HUDEP-2 (cell line): ENCODE measurements around the gene DIPK1B.
"Not testable (repeated sequence)": the region's sequence is repeated elsewhere in the genome, so short reads cannot be mapped to it uniquely, and the experiment has no call there.

Experiments
- DNase-seq, 76 experiments: peaks; one replicate each; lab custom pipeline; 2025; ENCODE audit not compliant: unreplicated experiment in 76 of 76; lab: John Stamatoyannopoulos, UW

The DIPK1B gene

DNA sequence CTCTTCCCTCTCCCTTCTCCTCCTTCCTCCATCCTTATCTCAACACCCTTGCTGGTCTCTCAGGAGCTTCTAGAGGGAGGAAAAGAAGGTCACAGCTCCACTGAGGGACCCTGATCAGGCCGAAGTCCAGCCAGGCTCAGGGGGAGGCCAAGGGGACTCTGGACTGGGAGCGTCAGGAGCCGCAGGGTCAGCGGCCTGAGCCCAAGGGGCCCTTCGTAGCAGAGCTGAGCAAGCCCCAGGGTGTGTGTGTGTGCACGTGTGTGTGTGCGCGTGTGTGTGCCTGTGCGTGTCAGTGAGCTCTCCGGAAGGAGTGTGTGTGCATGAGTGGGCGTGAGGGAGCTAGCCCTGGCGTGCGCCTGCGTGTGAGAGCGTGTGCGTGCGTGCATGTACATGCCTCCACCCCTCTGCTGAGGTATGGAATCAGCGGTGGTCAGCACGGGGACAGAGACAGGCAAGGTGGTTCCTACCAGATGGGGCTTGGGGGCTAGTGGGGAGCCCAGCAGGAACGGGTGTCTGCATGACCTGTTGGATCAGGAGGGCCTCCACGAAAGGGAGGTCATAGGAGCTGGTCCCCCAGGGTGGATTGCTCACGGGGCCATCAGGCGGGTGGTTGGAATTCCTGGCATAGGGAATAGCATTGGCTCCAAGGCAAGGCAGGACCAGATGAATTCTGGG is 15.1 kb upstream of the DIPK1B start:
- DNase-seq = no peak

DNA sequence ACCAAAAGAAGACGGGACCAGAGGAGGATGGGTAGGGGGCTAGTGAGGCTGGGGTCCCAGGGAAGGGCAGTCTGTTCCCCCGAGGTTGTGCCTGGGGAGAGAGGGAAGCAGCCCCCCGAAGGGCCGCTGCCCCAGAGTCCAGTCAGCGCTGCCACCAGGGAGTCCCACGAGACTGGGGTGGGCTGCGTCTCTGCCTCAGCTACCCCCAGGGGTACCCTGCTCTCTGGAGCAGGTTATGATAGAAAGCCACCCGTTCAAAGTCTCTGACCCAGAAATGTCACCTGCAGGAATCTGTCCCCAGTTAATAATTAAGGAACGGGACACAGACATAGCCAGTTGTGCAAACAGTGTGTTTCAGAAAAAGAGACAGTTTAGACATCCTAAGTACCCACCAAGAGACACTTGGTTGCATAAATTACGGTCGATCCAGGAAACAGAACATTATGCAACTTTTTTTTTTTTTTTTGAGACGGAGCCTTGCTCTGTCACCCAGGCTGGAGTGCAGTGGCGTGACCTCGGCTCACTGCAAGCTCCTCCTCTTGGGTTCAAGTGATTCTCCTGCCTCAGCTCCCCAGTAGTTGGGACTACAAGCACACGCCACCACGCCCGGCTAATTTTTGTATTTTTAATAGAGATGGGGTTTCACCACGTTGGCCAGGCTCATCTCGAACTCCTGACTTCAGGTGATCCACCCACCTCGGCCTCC is 14.4 kb upstream of the DIPK1B start:
- DNase-seq = no peak

DNA sequence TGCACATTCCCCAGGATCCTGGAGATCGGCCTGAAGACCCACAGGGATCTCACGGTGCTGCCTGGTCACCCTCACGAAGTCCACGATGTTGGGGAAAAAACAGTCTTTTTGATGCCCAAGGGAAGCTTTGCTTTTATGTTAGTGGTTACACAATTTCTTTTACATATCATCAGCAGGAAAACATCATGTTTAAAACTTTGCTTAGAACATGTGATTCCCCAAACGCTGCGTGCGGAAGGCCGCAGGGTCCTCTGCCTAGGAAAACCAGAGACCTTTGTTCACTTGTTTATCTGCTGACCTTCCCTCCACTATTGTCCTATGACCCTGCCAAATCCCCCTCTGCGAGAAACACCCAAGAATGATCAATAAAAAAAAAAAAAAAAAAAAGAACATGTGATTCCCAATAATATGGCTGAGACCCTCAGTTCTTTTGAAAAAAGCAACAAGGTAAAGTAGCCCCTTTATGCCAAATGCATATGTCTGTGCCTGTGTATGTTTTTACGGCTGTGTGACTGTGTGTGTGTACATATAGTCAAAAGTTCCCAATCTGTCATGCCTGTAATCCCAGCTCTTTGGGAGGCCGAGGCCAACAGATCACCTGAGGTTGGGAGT is 13.6 kb upstream of the DIPK1B start:
- DNase-seq = no peak

DNA sequence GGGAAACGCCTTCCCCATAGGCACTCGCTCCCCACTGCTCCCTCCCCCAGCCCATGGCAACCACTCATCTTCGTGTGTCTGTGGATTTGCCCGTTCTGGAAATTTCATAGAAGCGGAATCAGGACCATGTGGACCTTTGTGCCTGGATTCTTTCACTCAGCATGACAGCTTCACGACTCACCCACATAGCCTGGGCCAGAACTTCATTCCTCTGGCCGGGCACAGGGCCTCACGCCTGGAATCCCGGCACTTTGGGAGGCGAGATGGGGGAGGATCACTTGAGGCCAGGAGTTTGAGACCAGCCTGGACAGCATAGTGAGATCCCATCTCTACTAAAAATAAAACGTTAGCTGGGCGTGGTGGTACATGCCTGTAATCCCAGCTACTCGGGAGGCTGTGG is 12.1 kb upstream of the DIPK1B start:
- no peak for DNase-seq

DNA sequence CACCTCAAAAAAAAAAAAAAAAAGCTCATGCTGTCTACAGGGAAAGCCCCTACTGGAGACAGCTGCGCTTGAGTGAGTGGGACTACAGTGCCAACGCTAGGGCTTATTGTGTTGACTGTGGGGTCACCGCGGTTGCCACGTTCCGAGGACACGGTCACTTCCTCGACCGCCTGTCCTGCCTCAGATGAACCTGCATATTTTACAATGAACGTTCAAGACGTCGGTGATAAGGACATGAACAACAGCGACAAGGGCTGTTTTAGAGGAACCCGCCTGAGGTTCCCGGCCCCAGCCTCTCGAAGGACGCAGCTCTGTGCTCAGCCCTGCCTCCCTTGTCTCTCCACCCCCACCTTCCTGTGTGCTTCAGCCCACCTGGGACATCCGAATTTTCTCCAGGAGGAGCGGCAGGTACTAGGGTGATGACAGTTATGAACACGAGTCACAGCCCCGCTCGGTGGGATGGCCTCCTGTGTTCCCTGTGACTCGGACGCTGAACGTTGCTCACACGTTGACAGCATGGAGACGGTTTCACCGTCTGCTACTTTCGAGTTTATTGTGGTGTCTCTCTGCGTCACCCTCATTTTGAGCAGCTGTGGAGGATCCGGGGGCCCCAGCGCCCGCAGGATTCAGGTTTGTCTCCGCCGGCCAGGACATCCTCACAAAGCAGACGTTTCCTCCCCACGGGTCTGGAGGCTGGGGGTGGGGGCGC is 11.3 kb upstream of the DIPK1B start:
- no peak for DNase-seq

DNA sequence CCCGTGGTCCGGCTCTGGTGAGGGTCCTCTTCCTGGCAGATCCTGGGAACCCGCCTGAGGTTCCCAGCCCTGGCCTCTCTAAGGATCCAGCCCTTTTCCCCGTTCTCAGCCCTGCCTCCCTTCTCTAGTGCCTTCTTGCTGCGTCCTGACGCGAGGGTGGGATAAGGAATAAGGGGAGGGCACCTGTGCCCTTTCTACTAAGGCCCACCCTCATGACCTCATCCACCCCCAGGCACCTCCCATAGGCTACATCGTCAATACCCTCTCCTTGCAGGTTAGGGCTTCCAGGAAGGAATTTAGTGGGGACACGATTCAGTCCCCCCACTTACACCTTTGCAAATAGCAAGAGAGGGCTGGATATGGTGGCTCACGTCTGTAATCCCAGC is 10.7 kb upstream of the DIPK1B start:
- DNase-seq = no peak

DNA sequence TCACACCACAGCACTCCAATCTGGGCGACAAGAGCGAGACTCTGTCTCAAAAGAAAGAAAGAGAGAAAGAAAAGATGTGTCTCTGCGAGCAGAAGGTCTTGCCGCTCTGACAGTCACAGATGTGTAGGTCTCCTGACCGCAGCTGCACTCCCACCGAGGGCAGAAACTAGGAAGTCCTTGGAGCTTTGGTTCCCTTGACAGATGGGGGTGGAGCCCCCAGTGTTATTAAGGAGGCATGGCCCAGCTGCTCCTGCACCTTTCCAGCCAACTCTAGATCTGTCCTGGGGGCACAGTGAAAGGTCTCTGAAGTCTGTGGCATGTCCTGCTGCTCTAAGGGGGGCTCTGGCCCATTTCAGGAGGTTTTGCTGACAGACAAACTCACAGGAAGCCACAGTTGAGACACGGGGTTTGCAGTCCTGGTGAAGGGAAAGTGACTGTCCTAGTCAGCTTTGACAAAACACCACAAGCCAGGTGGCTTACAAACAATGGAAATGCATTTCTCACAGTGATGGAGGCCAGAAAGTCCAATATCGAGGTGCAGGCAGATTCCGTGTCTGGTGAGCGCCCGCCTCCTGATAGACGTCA is 9.0 kb upstream of the DIPK1B start:
- no peak for DNase-seq

DNA sequence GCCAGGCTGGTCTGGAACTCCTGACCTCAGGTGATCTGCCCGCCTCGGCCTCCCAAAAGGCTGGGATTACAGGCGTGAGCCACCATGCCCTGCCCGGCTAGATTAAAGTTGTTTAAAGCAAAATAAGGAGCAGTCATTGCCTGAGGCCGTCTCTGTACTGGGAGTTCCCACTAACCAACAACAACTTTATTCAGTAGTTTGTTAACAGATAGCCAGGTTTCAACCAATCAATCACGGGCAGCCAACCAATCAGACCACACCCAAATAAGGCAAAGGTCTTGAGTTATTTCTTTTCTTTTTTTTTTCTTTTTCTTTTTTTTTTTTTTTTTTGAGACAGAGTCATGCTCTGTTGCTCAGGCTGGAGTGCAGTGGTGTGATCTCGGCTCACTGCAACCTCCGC is 7.6 kb upstream of the DIPK1B start:
- DNase-seq = not testable (repeated sequence)

DNA sequence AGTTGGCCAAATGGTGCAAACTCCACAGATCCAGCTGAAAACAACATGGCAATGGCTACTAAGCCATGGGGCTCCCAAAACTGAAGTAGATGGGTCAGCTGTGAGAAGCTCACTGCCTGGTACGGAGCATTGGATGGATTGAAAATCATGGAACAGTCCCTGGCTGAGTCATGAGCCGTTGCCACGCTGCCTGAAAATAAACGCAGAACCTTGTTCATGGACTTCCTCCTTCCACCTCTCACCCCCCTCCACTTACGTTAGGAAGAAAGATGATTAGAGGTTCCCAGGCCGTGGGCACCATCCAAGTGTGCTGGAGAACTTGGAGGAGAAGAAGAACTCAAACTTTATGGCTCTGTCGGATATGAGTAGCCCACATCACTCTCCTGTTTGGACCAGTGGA is 6.8 kb upstream of the DIPK1B start:
- no peak for DNase-seq

DNA sequence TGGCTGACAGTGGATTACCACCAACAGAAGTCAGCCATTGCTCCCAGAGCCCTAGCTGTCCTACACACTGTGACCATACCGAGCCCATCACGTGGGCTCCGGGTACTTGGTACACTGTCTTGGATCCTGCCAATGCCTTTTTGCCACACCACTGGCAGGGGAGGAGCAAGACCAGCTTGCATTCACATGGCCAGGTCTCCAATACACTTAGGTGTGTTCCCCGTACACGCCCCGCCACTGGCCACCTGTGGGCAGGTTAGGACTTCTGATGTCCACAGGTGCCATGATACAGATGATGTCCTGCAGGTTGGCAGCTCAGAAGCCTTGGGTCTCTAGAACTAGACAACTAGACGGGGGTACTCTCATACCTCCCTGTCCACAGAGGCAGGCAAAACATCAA is 5.4 kb upstream of the DIPK1B start:
- no peak for DNase-seq

DNA sequence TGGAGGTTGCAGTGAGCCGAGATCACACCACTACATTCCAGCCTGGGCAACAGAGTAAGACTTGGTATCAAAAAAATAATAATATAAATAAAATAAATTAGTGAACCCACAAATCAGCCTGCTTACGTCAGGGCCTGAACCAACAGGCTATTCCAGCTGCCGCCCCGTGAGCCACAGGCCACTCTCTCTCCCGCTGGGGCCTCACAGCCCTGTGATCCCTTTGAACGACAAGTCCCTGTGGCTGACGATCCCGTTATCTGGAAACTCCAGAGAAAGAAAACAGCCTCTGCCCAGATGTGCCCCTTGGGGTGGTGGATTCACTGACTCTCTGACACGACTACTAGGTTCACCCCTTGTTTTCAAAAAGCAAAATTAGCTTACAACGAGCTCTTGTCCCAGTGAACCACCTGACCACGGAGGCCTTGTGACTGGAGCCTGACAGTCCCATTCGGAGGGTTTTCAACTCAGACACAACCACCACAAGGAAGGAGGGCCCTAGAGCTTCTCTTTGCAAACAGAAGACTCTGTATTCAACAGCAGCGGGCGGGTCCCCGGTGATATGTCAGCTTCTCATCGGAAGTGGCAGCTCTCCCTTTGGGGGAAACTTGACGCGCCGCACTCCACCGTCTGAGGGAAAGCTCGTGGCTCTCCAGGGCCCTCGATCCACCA is 4.4 kb upstream of the DIPK1B start:
- DNase-seq = no peak

DNA sequence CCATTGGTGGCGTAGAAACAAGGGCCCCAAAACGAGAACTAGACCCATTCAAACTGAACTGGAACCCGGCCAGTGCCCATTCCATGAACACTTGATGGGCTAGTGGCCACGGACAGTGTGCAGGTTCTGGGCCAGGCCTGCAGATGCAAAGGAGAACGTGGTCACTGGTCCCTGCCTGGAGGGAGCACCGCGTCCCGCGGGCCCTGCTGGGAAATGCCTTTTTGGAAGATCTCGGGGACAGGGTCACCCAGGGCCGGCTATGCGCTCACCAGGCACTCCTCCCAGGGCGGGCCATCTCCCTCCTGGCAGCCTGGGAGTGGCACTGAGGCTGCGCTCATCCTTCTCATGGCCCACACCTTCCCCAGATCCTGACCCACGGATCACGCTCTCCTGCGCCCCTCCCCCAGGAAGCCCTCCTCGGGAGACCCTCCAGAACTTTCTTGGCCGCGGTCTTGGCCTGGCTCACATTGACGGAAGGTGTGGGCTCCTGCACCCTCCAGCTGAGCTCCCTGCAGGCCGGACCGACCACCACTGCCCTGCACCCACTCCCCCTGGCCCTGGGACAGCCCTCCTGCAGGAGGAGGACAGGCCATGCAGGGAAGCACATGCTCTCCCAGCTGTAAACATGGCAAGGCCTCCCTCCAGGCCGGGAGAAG is 2.8 kb upstream of the DIPK1B start:
- DNase-seq = no peak

DNA sequence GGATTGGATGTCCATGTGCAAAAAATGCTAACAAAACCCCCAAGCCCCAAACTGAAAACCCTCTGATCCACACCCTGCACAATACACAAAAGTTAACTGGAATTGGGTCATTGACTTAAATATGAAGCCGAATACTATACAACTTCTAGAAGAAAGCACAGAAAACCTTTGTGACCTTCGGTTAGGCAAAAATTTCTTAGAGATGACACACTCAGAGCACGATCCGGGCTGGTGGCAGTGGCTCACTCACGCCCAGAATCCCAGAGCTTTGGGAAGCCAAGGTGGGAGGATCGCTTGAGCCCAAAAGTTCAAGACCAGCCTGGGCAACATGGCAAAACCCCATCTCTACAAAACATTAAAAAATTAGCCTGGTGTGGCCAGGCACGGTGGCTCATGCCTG is 1.8 kb upstream of the DIPK1B start:
- no peak for DNase-seq

DNA sequence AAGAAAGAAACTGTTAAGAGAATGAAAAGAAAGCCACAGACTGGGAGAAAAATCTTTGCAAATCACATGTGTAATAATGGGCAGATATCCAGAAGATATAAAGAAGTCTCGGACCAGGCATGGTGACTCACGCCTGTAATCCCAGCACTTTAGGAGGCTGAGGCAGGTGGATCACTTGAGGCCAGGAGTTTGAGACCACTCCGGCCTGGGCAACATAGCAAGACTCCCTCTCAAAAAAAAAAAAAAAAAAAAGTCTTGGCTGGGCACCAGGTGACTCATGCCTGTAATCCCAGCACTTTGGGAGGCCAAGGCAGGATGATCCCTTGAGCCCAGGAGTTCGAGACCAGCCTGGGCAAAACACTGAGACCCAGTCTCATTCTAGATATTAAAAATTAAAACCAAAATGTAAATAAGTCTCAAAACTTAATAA is 1.1 kb upstream of the DIPK1B start:
- not testable (repeated sequence) for DNase-seq

DNA sequence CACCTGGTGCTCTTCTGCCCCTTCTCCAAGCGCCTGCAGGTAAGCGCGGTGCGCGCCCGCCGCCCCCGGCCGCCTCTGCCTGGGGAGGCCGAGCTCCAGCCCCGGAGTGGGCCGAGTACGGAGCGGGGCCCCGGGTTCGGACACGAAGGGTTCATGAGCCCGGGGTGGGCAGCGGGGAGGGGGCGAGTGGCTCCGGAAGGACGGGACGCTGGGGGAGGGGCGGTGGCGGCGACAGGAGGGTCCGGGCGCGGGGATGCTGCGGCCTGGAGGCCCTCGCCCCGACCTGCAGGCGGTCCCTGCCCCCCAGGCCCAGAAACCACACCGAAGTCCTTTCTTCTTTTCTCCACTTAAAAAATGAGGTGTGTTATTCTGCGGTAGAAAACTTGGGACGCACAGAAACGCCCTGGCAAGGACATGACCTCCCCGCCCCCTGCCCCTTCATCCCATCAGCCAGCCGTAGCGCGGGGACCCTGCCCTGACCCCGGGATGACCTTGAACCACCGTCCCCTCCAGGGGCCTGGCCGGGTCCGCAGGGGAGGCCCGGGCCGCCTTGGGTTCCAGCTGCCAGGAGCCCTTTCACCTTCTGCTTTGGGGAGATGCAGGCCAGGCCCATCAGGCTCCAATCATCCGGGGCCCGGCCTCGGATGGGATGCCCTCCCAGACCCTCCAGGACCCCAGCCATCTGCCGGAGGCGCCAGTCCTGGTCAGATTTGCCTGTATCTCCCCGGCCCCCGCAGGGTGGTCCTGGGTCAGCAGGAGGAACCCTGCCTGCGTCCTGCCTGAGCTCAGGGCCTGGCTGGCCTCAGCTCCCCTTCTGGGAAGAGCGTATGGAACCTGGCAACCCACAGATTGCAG is 545 bp downstream of the DIPK1B start:
- DNase-seq = no peak

DNA sequence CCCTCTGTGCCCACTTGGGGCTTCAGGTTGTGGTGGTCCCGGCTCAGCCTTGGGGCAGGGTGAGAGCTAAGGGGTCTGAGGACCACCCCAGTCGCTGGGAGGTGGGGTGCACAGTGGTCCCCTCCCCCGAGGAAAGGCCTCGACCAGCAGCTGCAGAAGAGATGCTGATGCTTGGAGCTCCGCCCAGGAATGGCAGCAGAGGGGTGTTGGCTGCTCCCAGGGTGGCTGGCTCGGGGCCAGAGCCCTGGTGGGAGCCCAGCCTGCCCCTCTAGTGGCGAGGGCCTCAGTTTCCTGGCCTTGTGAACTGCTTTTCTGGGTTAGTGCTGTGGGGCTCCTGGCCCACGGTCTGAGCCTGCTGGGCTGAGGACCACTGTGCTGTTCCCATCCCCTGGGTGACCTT is 1.2 kb downstream of the DIPK1B start:
- no peak for DNase-seq

DNA sequence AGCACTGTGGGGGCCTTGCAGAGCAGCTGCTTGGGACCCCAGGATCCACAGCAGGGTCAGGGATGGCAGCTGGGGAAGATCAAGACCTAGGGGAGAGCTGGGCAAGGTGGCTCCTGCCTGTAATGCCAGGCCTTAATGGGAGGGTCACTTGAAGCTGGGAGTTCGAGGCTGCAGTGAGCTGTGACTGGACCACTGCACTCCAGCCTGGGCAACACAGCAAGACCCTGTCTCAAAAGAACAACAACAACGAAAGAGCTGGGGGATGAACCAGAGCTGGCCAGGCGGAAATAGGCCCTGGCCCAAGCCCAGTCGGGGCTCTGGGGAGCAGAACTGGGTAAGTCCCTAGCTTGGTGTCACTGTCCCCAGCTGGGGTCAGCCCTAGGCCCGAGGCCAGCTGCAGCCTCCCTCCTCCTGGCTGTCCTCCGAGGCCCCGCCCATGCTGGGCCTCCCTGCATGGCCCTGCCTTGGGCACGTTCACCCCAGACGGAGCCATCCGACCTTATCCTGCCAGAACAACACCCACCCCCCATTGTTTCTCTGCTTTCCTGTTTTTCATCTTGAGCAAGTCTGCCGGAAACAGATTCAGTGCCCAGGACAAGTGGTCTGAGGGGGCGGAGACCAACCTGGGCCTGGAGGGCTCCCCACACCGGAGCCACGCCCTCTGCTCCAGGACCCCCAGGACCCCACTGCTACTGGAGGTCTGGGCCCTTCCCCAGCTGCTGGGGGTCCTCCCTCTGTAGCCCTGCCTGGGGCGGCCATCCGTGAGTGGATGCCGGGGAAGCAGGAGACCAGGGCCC is 1.9 kb downstream of the DIPK1B start:
- DNase-seq = no peak

DNA sequence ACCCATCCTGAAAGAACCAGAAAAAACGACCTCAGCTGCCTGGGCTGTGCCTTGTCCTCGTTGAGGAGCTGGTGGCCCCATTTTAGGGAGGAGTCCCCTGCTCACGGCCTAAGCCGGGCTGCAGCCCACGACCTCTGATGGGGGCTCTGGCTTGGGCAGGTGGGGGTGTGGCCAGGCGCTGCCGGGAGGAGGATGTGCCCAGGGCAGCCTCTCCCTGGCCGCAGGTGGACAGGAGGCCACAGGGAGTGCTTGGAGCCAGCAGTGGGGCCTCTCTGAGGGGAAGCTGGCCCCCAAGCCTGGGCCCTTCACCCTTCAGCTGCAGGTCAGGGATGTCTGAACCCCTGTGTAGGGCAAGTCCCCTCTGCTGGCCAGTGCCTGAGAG is 2.5 kb downstream of the DIPK1B start:
- no peak for DNase-seq

DNA sequence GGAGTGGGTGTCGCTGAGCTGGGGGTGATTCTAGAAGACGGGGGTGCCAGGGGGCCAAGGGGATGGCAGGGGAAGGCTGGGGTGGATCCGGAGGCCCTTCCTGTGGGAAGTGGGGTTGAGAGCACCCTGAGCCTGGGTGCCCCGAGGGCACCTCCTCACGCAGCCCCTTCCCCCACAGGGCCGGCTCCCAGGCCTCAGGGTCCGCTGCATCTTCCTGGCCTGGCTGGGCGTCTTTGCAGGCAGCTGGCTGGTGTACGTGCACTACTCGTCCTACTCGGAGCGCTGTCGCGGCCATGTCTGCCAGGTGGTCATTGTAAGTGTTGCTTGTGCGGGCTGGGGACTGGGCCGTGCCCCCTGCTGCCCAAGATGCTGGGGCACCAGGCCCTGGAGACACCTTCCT is 5.0 kb downstream of the DIPK1B start:
- DNase-seq = no peak
